Neural progenitor cell (in vitro differentiated cells): ENCODE data around the gene SPDYE11.
"Not testable (repeated sequence)": the region's sequence is repeated elsewhere in the genome, so short reads cannot be mapped to it uniquely, and the experiment has no call there.

Experiments
- CTCF ChIP-seq: fragments of 200-600 bp; sonication (generic); IDR thresholded peaks from 2 replicates; pipeline ENCODE4 v1.5.1; 2017; ENCODE audit warnings: antibody characterized with exemption, mild to moderate bottlenecking
- EZH2 ChIP-seq: fragments of 200-600 bp; sonication (generic); IDR thresholded peaks from 2 replicates; pipeline ENCODE4 v1.6.1; 2017; ENCODE audit warnings: antibody characterized with exemption, mild to moderate bottlenecking, moderate library complexity

DNA sequence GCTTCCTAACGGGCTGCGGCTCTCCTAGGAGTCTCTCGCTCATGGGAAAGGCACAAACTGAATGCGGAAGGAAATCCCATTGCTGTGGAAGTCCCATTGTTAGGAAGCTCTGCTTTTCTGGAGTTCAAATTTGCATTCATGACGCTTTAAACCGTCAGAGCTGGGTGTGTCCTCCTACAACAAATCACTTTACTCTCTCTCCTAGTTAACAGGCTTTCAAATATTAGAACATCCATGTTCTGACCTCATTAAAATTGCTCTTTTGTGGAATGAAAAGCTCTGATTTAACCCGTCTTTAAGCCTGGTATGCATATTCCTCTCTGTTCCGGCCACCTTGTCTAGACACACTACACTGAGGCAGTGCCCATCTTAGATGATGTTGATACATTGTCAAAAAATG lies at the start of gene SPDYE11:
- TF ChIP-seq CTCF, EZH2: not testable (repeated sequence)
